Measurements from ENCODE around the gene TFF3. TPM values are rescaled to one million over a fixed set of nuclear protein-coding genes. Genes with fewer than 3 reads are reported as not detected.

The TFF3 gene
- total and polyA plus RNA-seq, 2 donors from 2014 or later: 10.0 to 22.4 TPM

DNA sequence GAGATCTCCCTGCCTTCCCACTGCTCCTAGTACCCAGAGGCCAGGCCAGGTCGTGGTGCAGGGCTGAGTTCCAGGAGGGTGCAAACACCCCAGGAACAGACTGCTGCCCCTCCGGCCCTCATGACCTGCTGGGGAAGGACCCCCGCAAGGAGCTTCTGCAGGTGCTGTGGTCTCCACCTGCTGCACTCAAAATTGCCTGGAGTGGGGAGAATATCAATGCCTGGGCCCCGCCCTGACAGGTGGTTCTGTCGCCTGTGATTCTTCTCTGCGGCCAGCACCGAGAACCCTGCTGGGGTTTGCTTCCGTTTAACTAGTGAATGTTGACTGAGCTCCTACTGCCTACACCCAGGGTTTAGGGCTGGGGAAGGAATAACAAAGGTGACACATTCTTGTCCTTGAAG, 2.1 kb upstream of the TFF3 start:
- Histone ChIP-seq H3K9me3 (ENCODE audit: control insufficient read depth in 2 of 3, insufficient read depth in 1 of 3, low read length in 3 of 3) (no peaks in the 10 kb centered on the region), H3K4me3 (ENCODE audit: low read length in 3 of 3) (no peak overlapping the region), H3K36me3 (ENCODE audit: control insufficient read depth in 2 of 3, insufficient read depth in 3 of 3, low read length in 3 of 3) (no peaks in the 10 kb centered on the region), H3K27me3 (ENCODE audit: control insufficient read depth, insufficient read depth, low read length) (no peaks in the 10 kb centered on the region), H3K9ac (ENCODE audit: low read length in 3 of 3) (no peak overlapping the region), H3K27ac (ENCODE audit: low read depth in 2 of 2, low read length in 2 of 2) (no peak overlapping the region), H3K4me1 (ENCODE audit: control insufficient read depth in 2 of 3, insufficient read depth in 2 of 3, low read depth in 1 of 3, low read length in 3 of 3) (no peaks in the 10 kb centered on the region)
- intact Hi-C loops (cut with DNase I): no loop called here
- FAIRE-seq: no peak
- peak in 1 of 5 donors; percentile 59 for DNase-seq
- TF ChIP-seq, protein P1, sequence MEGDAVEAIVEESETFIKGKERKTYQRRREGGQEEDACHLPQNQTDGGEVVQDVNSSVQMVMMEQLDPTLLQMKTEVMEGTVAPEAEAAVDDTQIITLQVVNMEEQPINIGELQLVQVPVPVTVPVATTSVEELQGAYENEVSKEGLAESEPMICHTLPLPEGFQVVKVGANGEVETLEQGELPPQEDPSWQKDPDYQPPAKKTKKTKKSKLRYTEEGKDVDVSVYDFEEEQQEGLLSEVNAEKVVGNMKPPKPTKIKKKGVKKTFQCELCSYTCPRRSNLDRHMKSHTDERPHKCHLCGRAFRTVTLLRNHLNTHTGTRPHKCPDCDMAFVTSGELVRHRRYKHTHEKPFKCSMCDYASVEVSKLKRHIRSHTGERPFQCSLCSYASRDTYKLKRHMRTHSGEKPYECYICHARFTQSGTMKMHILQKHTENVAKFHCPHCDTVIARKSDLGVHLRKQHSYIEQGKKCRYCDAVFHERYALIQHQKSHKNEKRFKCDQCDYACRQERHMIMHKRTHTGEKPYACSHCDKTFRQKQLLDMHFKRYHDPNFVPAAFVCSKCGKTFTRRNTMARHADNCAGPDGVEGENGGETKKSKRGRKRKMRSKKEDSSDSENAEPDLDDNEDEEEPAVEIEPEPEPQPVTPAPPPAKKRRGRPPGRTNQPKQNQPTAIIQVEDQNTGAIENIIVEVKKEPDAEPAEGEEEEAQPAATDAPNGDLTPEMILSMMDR (IDR thresholded peaks at IDR 0.05; ENCODE audit: borderline replicate concordance, extremely low read depth, insufficient read depth): no peak

DNA sequence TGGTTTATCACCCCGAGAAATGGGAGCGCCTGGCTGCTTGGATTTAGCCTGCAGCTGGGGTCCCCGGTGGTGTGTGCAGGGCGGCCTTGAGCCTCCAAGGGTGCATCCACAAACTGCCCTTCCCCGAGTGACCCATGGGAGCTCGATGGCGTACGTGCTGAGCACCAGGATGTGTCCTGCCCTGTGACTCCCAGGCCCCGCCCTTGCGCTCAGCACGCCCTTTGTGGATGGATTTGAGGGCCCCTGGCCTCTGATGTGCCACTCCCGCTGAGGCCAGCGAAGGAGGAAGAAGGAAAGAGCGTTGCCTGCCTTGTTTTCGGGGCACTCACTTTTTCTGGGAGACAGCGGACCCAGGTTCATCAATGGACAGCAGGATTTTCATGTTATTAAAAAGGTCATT, 1.7 kb upstream of the TFF3 start:
- Histone ChIP-seq H3K36me3 (ENCODE audit: control insufficient read depth in 2 of 3, insufficient read depth in 3 of 3, low read length in 3 of 3) (no peaks in the 10 kb centered on the region), H3K4me1 (ENCODE audit: control insufficient read depth in 2 of 3, insufficient read depth in 2 of 3, low read depth in 1 of 3, low read length in 3 of 3) (no peaks in the 10 kb centered on the region), H3K9ac (ENCODE audit: low read length in 3 of 3) (no peak overlapping the region), H3K9me3 (ENCODE audit: control insufficient read depth in 2 of 3, insufficient read depth in 1 of 3, low read length in 3 of 3) (no peaks in the 10 kb centered on the region), H3K4me3 (ENCODE audit: low read length in 3 of 3) (no peak overlapping the region), H3K27ac (ENCODE audit: low read depth in 2 of 2, low read length in 2 of 2) (no peak overlapping the region), H3K27me3 (ENCODE audit: control insufficient read depth, insufficient read depth, low read length) (no peaks in the 10 kb centered on the region)
- TF ChIP-seq, protein P1 (IDR thresholded peaks at IDR 0.05; ENCODE audit: borderline replicate concordance, extremely low read depth, insufficient read depth): no peak
- peak in 1 of 5 donors; percentile 49 for DNase-seq
- intact Hi-C loops (cut with DNase I): no loop called here
- FAIRE-seq: no peak

- no peak overlapping the region for H3K9ac ChIP-seq (ENCODE audit: low read length in 3 of 3)
- no peaks in the 10 kb centered on the region for H3K9me3 ChIP-seq (ENCODE audit: control insufficient read depth in 2 of 3, insufficient read depth in 1 of 3, low read length in 3 of 3)
- no peaks in the 10 kb centered on the region for H3K4me1 ChIP-seq (ENCODE audit: control insufficient read depth in 2 of 3, insufficient read depth in 2 of 3, low read depth in 1 of 3, low read length in 3 of 3)
- FAIRE-seq (no peak), DNase-seq (no peak)
- TF ChIP-seq, protein P1 (IDR thresholded peaks at IDR 0.05; ENCODE audit: borderline replicate concordance, extremely low read depth, insufficient read depth): no peak
- H3K4me3 ChIP-seq (ENCODE audit: low read length in 3 of 3): no peak overlapping the region
- H3K27me3 ChIP-seq (ENCODE audit: control insufficient read depth, insufficient read depth, low read length): no peaks in the 10 kb centered on the region
- H3K27ac ChIP-seq (ENCODE audit: low read depth in 2 of 2, low read length in 2 of 2): no peak overlapping the region
- H3K36me3 ChIP-seq (ENCODE audit: control insufficient read depth in 2 of 3, insufficient read depth in 3 of 3, low read length in 3 of 3): no peaks in the 10 kb centered on the region
- intact Hi-C loops (cut with DNase I): no loop called here
These were observed 453 bp downstream of the TFF3 start for GRCh38 chr21:42314616-42315295.

Measured in kidney (tissue), 14 donors.